ENCODE results near the gene TUBB3. TPM values are rescaled to one million over a fixed set of nuclear protein-coding genes. Genes with fewer than 3 reads are reported as not detected.
A peak's percentile ranks its signal among the peaks of the same experiment; 100 is the strongest.

Gene TUBB3
- total and polyA plus RNA-seq, 9 of the 15 experiments (the other 6 are each of a cell fraction or from before 2014, with no cell fraction given), result 0.18 to 12.5 (median 5.0) TPM

DNA sequence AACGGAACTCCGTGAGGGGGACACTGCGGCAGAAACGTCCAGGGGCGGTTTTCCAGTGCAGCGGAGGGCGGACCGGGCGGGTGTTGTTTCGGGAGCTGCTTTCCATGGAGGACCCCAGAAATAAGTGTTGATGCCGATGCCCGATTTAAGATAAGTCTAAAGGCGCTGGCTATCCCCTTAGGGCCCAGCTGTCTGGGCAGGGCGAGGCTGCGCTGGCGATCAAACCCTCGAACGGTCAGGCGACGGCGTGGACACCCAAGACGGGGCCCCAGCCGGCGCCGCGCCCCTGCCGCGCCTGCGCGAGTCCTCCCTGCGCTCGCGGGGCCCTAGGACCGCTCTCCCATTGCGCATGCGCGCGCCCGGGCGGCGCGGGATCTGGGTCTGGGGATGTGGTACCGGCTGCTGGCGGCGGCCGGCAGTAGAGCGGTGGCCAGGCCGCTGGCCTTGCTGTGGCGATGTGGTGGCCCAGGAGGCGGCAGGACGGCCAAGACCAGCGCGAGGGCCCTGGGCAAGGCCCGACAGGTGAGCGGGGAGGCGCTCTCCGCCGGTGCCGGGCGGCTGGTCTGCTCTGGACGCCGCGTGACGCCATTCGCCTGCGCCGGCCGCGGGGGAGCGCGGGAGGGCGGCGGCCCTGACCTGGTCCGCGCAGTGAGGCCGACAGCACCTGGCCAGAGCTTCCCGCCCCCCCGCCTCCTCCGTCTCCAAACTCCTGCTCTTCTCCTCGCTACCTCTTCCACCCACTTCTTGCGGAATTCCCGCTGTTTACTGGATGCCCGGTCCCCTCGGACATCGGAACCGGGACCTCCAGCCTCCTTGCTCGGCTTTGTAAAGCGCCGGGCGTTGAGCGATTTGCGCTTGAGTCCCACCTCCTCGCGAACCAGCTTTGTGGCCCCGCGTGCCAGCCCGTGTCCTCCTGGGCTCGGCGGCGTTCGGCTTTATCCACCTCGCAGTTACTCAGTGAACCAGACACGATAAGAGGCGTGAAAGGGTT lies 49.4 kb downstream of the TUBB3 start (continued):
- peak; percentile 98 for TF ChIP-seq RBFOX2 (IDR thresholded peaks at IDR 0.05; ENCODE audit: low read depth, low read length)
- TF ChIP-seq, protein P1, sequence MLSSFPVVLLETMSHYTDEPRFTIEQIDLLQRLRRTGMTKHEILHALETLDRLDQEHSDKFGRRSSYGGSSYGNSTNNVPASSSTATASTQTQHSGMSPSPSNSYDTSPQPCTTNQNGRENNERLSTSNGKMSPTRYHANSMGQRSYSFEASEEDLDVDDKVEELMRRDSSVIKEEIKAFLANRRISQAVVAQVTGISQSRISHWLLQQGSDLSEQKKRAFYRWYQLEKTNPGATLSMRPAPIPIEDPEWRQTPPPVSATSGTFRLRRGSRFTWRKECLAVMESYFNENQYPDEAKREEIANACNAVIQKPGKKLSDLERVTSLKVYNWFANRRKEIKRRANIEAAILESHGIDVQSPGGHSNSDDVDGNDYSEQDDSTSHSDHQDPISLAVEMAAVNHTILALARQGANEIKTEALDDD (IDR thresholded peaks at IDR 0.05), result no peak
- TF ChIP-seq SMARCE1 (IDR thresholded peaks at IDR 0.05), result no peak
- peak; percentile 61 for TF ChIP-seq PRPF4 (IDR thresholded peaks at IDR 0.05; ENCODE audit: insufficient read depth, low read depth, low read length, poor library complexity, severe bottlenecking)
- TF ChIP-seq, protein P2, sequence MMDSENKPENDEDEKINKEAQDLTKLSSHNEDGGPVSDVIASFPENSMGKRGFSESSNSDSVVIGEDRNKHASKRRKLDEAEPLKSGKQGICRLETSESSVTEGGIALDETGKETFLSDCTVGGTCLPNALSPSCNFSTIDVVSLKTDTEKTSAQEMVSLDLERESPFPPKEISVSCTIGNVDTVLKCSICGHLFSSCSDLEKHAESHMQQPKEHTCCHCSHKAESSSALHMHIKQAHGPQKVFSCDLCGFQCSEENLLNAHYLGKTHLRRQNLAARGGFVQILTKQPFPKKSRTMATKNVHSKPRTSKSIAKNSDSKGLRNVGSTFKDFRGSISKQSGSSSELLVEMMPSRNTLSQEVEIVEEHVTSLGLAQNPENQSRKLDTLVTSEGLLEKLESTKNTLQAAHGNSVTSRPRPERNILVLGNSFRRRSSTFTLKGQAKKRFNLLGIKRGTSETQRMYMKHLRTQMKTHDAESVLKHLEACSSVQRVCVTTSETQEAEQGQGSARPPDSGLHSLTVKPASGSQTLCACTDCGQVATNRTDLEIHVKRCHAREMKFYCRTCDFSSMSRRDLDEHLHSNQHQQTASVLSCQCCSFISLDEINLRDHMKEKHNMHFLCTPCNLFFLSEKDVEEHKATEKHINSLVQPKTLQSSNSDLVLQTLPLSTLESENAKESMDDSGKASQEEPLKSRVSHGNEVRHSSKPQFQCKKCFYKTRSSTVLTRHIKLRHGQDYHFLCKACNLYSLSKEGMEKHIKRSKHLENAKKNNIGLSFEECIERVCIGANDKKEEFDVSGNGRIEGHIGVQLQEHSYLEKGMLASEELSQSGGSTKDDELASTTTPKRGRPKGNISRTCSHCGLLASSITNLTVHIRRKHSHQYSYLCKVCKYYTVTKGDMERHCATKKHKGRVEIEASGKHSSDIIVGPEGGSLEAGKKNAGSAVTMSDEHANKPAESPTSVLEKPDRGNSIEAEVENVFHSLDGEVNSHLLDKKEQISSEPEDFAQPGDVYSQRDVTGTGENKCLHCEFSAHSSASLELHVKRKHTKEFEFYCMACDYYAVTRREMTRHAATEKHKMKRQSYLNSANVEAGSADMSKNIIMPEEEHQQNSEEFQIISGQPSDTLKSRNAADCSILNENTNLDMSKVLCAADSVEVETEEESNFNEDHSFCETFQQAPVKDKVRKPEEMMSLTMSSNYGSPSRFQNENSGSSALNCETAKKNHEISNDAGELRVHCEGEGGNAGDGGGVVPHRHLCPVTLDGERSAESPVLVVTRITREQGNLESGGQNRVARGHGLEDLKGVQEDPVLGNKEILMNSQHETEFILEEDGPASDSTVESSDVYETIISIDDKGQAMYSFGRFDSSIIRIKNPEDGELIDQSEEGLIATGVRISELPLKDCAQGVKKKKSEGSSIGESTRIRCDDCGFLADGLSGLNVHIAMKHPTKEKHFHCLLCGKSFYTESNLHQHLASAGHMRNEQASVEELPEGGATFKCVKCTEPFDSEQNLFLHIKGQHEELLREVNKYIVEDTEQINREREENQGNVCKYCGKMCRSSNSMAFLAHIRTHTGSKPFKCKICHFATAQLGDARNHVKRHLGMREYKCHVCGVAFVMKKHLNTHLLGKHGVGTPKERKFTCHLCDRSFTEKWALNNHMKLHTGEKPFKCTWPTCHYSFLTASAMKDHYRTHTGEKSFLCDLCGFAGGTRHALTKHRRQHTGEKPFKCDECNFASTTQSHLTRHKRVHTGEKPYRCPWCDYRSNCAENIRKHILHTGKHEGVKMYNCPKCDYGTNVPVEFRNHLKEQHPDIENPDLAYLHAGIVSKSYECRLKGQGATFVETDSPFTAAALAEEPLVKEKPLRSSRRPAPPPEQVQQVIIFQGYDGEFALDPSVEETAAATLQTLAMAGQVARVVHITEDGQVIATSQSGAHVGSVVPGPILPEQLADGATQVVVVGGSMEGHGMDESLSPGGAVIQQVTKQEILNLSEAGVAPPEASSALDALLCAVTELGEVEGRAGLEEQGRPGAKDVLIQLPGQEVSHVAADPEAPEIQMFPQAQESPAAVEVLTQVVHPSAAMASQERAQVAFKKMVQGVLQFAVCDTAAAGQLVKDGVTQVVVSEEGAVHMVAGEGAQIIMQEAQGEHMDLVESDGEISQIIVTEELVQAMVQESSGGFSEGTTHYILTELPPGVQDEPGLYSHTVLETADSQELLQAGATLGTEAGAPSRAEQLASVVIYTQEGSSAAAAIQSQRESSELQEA (IDR thresholded peaks at IDR 0.05; ENCODE audit: low read depth), result no peak
- peak; percentile 69 for TF ChIP-seq CCNT2 (IDR thresholded peaks at IDR 0.05; ENCODE audit: borderline replicate concordance, extremely low read depth, insufficient read length, low read depth, low read length)
- TF ChIP-seq, protein P3, sequence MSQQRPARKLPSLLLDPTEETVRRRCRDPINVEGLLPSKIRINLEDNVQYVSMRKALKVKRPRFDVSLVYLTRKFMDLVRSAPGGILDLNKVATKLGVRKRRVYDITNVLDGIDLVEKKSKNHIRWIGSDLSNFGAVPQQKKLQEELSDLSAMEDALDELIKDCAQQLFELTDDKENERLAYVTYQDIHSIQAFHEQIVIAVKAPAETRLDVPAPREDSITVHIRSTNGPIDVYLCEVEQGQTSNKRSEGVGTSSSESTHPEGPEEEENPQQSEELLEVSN (IDR thresholded peaks at IDR 0.05; ENCODE audit: borderline replicate concordance in 1 of 2, extremely low read depth in 1 of 2, insufficient read depth in 1 of 2, insufficient read length in 1 of 2, low read depth in 1 of 2, low read length in 1 of 2, poor library complexity in 1 of 2, severe bottlenecking in 1 of 2), result peak; percentile 76 to 81
- TF ChIP-seq PCBP2 (IDR thresholded peaks at IDR 0.05; ENCODE audit: low read depth, low read length, poor library complexity, severe bottlenecking), result no peak
- TF ChIP-seq HDAC6 (IDR thresholded peaks at IDR 0.05; ENCODE audit: low read depth, low read length), result no peak
- TF ChIP-seq XRCC5 (IDR thresholded peaks at IDR 0.05; ENCODE audit: low read depth, low read length), result peak; percentile 56; the same call in 1 of the 2 replicates
- TF ChIP-seq LEF1 (IDR thresholded peaks at IDR 0.05), result no peak
- TF ChIP-seq ZNF583 (CRISPR knock-in tag; IDR thresholded peaks at IDR 0.05), result no peak
- TF ChIP-seq HCFC1 (IDR thresholded peaks at IDR 0.05; ENCODE audit: low read depth, low read length), result peak; percentile 79
- TF ChIP-seq RB1 (IDR thresholded peaks at IDR 0.05; ENCODE audit: low read depth), result no peak; the same call in none of the 2 replicates
- no peak for TF ChIP-seq MAFK (IDR thresholded peaks at IDR 0.05; ENCODE audit: low read length)

All from K562 (cell line).